Stimulated activated CD8-positive, alpha-beta memory T cell treated with anti-CD3 and anti-CD28 coated beads, Interleukin-12 subunit alpha, Interleukin-12 subunit beta, amount 100 ng/mL, for 24 hours (primary cell): ENCODE data around the gene MEIS1.

Source experiments
- DNase-seq: peaks from one replicate; pipeline ENCODE4 v3.0.0-alpha.2; 2020; ENCODE audit errors: extremely low read depth

Gene MEIS1

GRCh38 chr2:66534461-66534860 is 99.5 kb downstream of the MEIS1 start:
- DNase-seq: no peak

- DNase-seq: no peak
Observed at GRCh38 chr2:66535574-66536289, 100.8 kb downstream of the MEIS1 start.

GRCh38 chr2:66536290-66536673 is 101.4 kb downstream of the MEIS1 start:
- no peak for DNase-seq

GRCh38 chr2:66536997-66537396 is 102.1 kb downstream of the MEIS1 start:
- DNase-seq: no peak

- no peak for DNase-seq
Observed at GRCh38 chr2:66538291-66538690, 103.4 kb downstream of the MEIS1 start.

- DNase-seq: no peak
Observed at GRCh38 chr2:66539452-66539851, 104.5 kb downstream of the MEIS1 start.

GRCh38 chr2:66541646-66542045 is 106.7 kb downstream of the MEIS1 start:
- DNase-seq: no peak

GRCh38 chr2:66543257-66543767 is 108.4 kb downstream of the MEIS1 start:
- DNase-seq: no peak

- DNase-seq: no peak
Observed at GRCh38 chr2:66544258-66544657, 109.3 kb downstream of the MEIS1 start.

- no peak for DNase-seq
Observed at GRCh38 chr2:66545258-66545657, 110.3 kb downstream of the MEIS1 start.

GRCh38 chr2:66547118-66547517 is 112.2 kb downstream of the MEIS1 start:
- DNase-seq: no peak

GRCh38 chr2:66547887-66548286 is 113.0 kb downstream of the MEIS1 start:
- DNase-seq: no peak

GRCh38 chr2:66548422-66548821 is 113.5 kb downstream of the MEIS1 start:
- DNase-seq: no peak

GRCh38 chr2:66550826-66551225 is 115.9 kb downstream of the MEIS1 start:
- DNase-seq: no peak

- DNase-seq: no peak
Observed at GRCh38 chr2:66553370-66553769, 118.4 kb downstream of the MEIS1 start.

GRCh38 chr2:66555091-66555490 is 120.2 kb downstream of the MEIS1 start:
- no peak for DNase-seq

- no peak for DNase-seq
Observed at GRCh38 chr2:66555501-66556324, 120.8 kb downstream of the MEIS1 start.

- no peak for DNase-seq
Observed at GRCh38 chr2:66559672-66560071, 124.7 kb downstream of the MEIS1 start.

- no peak for DNase-seq
Observed at GRCh38 chr2:66560683-66561082, 125.8 kb downstream of the MEIS1 start.

- no peak for DNase-seq
Observed at GRCh38 chr2:66561645-66562303, 126.8 kb downstream of the MEIS1 start.

- DNase-seq: no peak
Observed at GRCh38 chr2:66562304-66562685, 127.4 kb downstream of the MEIS1 start.

GRCh38 chr2:66563473-66563872 is 128.5 kb downstream of the MEIS1 start:
- no peak for DNase-seq

GRCh38 chr2:66565291-66565690 is 130.4 kb downstream of the MEIS1 start:
- no peak for DNase-seq
